ENCODE measurements around the gene IFIH1.
A peak's percentile ranks its signal among the peaks of the same experiment; 100 is the strongest.

IFIH1 gene

GRCh38 chr2:162257425-162257824, 61.1 kb downstream of the IFIH1 start:
- no peak for DNase-seq (ENCODE audit: low read depth)

- peak; percentile 75 for DNase-seq (ENCODE audit: low read depth)
Observed at GRCh38 chr2:162256591-162256991, 61.9 kb downstream of the IFIH1 start.

GRCh38 chr2:162254236-162254871, 64.1 kb downstream of the IFIH1 start:
- DNase-seq (ENCODE audit: low read depth) = no peak

- no peak for DNase-seq (ENCODE audit: low read depth)
Observed at GRCh38 chr2:162253435-162253834, 65.0 kb downstream of the IFIH1 start.

- no peak for DNase-seq (ENCODE audit: low read depth)
Observed at GRCh38 chr2:162252153-162252552, 66.3 kb downstream of the IFIH1 start.

- DNase-seq (ENCODE audit: low read depth) = no peak
Observed at GRCh38 chr2:162245781-162246180, 72.7 kb downstream of the IFIH1 start.

GRCh38 chr2:162245061-162245460, 73.4 kb downstream of the IFIH1 start:
- no peak for DNase-seq (ENCODE audit: low read depth)

GRCh38 chr2:162244541-162245031, 73.9 kb downstream of the IFIH1 start:
- peak; percentile 80 for DNase-seq (ENCODE audit: low read depth)

- no peak for DNase-seq (ENCODE audit: low read depth)
Observed at GRCh38 chr2:162243715-162244114, 74.8 kb downstream of the IFIH1 start.

- peak; percentile 91 for DNase-seq (ENCODE audit: low read depth)
Observed at GRCh38 chr2:162243294-162243693, 75.2 kb downstream of the IFIH1 start, which contains the start of gene FAP. TSS of gene FAP (minus strand) at chr2:162243445. CDS start at chr2:162243327, 118 bp downstream.

- peak; percentile 47 for DNase-seq (ENCODE audit: low read depth)
Observed at GRCh38 chr2:162242586-162243280, 75.8 kb downstream of the IFIH1 start.

- DNase-seq (ENCODE audit: low read depth) = no peak
Observed at GRCh38 chr2:162241571-162241970, 76.9 kb downstream of the IFIH1 start.

- no peak for DNase-seq (ENCODE audit: low read depth)
Observed at GRCh38 chr2:162234620-162235462, 83.6 kb downstream of the IFIH1 start.

GRCh38 chr2:162233197-162233596, 85.3 kb downstream of the IFIH1 start:
- DNase-seq (ENCODE audit: low read depth) = peak; percentile 74

- no peak for DNase-seq (ENCODE audit: low read depth)
Observed at GRCh38 chr2:162232671-162233070, 85.8 kb downstream of the IFIH1 start.

GRCh38 chr2:162232027-162232426, 86.5 kb downstream of the IFIH1 start:
- no peak for DNase-seq (ENCODE audit: low read depth)

GRCh38 chr2:162230761-162231160, 87.7 kb downstream of the IFIH1 start:
- no peak for DNase-seq (ENCODE audit: low read depth)

- no peak for DNase-seq (ENCODE audit: low read depth)
Observed at GRCh38 chr2:162226836-162227235, 91.6 kb downstream of the IFIH1 start.

- peak; percentile 40 for DNase-seq (ENCODE audit: low read depth)
Observed at GRCh38 chr2:162221064-162221463, 97.4 kb downstream of the IFIH1 start.

GRCh38 chr2:162220368-162220767, 98.1 kb downstream of the IFIH1 start:
- no peak for DNase-seq (ENCODE audit: low read depth)

GRCh38 chr2:162219426-162219825, 99.1 kb downstream of the IFIH1 start:
- no peak for DNase-seq (ENCODE audit: low read depth)

- DNase-seq (ENCODE audit: low read depth) = no peak
Observed at GRCh38 chr2:162217598-162217997, 100.9 kb downstream of the IFIH1 start.
